Peyer's patch (tissue), 4 donors: ENCODE results near the gene TNFAIP8L2. TPM values are rescaled to one million over a fixed set of nuclear protein-coding genes. Genes with fewer than 3 reads are reported as not detected.
"Not testable (repeated sequence)": the region's sequence is repeated elsewhere in the genome, so short reads cannot be mapped to it uniquely, and the experiment has no call there.

Source experiments
- DNase-seq, 3 donors: peaks; one replicate each; pipeline ENCODE4 v3.0.0-alpha.2; 2017 to 2019
- H3K27ac ChIP-seq, 4 donors: fragments of 200-600 bp; sonication (generic); one replicate each; pipeline ENCODE4 v1.5.1; 2016 to 2019
- H3K27me3 ChIP-seq, 2 donors: fragments of 200-600 bp; sonication (generic); one replicate each; pipeline ENCODE4 v1.5.1; 2019
- H3K36me3 ChIP-seq, 3 donors: fragments of 200-600 bp; sonication (generic); one replicate each; pipeline ENCODE4 v1.5.1; 2016 to 2019
- H3K4me1 ChIP-seq, 4 donors: fragments of 200-600 bp; sonication (generic); one replicate each; pipeline ENCODE4 v1.5.1; 2016 to 2019
- H3K4me3 ChIP-seq, 4 donors: fragments of 200-600 bp; sonication (generic); 1 replicate in 3 of 4; 2 replicates in 1 of 4; pipeline ENCODE4 v1.5.1; 2016 to 2019; ENCODE audit warnings: mild to moderate bottlenecking in 1 of 4
- H3K9me3 ChIP-seq, 4 donors: fragments of 200-600 bp; sonication (generic); one replicate each; pipeline ENCODE4 v1.5.1; 2016 to 2019; ENCODE audit warnings: mild to moderate bottlenecking in 1 of 4
- POLR2A ChIP-seq, 2 donors: fragments of 450-650 bp; IDR thresholded peaks; one replicate each; pipeline ENCODE4 v1.5.1; 2017; ENCODE audit warnings: antibody characterized with exemption in 2 of 2, mild to moderate bottlenecking in 2 of 2, moderate library complexity in 2 of 2
- total RNA-seq, 4 donors: library from RNA; depleted of rRNA; stranded (reverse); fragments of >200 nt; gene quantifications; one replicate each; pipeline ENCODE4 v1.1.0, GENCODE V29; 2016
- TF ChIP-seq, protein P1 (sequence below), 6 experiments: fragments of 450-650 bp in 4 of 6; fragments of 200-600 bp in 2 of 6; sonication (generic) in 1 of 6; IDR thresholded peaks; one replicate each; pipeline ENCODE4 v1.5.1; 2017 to 2019; ENCODE audit warnings: antibody characterized with exemption in 6 of 6, mild to moderate bottlenecking in 3 of 6, moderate library complexity in 1 of 6

Gene TNFAIP8L2
- total RNA-seq, 4 donors from 2014 or later: 4.0 to 6.6 TPM; not detected in 2

DNA sequence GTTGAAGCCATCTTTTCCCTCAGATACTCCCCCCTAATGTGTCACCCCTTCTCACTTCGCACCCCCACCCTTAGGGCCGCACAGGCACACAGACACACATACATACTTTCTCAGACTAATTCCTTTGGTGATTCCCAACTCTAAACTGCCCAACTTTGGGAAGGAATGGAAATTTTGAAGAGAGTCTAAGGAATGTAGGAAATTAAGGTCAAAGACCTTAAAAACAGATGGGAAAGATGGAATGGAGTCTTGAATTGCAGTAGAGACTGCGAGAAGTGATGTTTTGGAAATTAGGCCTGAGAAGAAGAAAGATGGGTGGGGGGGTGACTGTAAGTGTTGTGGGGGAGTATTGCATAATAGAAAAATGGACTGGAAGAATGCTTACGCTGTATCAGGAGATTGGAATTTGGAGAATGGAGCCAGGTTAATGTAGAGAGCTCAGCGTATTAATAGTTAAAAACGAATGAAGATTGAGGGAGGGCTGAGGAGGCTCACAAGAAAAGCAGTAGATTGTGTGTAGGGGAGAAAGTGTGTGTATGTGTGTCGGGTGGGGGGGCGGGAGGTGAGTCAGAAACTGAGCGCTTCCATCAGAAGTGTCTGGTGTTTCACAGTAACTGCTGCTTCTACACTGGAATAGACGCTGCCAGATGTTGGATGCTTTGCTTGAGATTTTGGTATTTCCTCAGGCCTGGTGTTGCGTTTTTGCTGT, 43.6 kb downstream of the TNFAIP8L2 start:
- Histone ChIP-seq H3K4me1 (peaks cover 0 to 43% (median 10%) of the 10 kb centered on the region in 4 donors), H3K4me3 (peak overlapping the region; percentile 70 to 78 (median 72)), H3K27ac (peak overlapping the region; percentile 32 to 92 (median 88)), H3K36me3 (peaks cover 0 to 17% (median 0%) of the 10 kb centered on the region in 3 donors), H3K9me3 (no peaks in the 10 kb centered on the region), H3K27me3 (no peaks in the 10 kb centered on the region)
- TF ChIP-seq, protein P1, sequence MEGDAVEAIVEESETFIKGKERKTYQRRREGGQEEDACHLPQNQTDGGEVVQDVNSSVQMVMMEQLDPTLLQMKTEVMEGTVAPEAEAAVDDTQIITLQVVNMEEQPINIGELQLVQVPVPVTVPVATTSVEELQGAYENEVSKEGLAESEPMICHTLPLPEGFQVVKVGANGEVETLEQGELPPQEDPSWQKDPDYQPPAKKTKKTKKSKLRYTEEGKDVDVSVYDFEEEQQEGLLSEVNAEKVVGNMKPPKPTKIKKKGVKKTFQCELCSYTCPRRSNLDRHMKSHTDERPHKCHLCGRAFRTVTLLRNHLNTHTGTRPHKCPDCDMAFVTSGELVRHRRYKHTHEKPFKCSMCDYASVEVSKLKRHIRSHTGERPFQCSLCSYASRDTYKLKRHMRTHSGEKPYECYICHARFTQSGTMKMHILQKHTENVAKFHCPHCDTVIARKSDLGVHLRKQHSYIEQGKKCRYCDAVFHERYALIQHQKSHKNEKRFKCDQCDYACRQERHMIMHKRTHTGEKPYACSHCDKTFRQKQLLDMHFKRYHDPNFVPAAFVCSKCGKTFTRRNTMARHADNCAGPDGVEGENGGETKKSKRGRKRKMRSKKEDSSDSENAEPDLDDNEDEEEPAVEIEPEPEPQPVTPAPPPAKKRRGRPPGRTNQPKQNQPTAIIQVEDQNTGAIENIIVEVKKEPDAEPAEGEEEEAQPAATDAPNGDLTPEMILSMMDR (IDR thresholded peaks at IDR 0.05): no peak
- no peak for TF ChIP-seq POLR2A (IDR thresholded peaks at IDR 0.05)
- DNase-seq: no peak

DNA sequence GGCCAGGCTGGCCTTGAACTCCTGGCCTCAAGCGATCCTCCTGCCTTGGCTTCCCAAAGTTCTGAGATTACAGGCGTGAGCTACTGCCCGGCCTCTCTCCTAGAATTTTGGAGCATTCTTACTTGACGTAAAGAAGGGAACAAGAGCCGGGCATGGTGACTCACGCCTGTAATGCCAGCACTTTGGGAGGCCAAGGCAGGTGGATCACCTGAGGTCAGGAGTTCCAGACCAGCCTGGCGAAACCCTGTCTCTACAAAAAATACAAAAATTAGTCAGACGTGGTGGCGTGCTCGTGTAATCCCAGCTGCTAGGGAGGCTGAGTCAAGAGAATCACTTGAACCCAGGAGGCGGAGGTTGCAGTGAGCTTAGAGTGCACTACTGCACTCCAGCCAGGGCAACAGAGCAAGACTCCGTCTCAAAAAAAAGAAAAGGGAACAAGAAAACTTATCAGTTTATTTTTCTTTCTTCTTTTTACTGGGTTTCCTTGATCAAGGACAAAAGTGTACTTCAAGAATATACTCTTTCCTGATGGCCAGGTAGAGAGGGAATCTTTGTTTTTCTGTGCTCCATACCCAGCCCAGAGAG, 49.0 kb downstream of the TNFAIP8L2 start:
- not testable (repeated sequence) for H3K4me3 ChIP-seq, H3K27me3 ChIP-seq, DNase-seq, H3K9me3 ChIP-seq, H3K27ac ChIP-seq
- peaks cover 0 to 56% (median 0%) of the 10 kb centered on the region in 3 donors for H3K36me3 ChIP-seq
- H3K4me1 ChIP-seq: peaks cover 0 to 21% (median 4%) of the 10 kb centered on the region in 4 donors

Other genes starting within 250 kb of the TNFAIP8L2 start
- 100 to 1,000 TPM in 1 of 4 donors, 10 to 100 TPM in 3; 28.2 to 106 (median 61.5) TPM for gene SETDB1, start 230.3 kb upstream of the TNFAIP8L2 start, total RNA-seq
- 100 to 1,000 TPM in 3 of 4 donors, 10 to 100 TPM in 1; 48.7 to 212 (median 156) TPM for gene CERS2, start 181.8 kb upstream of the TNFAIP8L2 start, total RNA-seq
- 1 to 10 TPM in 1 of 4 donors, under 1 TPM in 1, not detected in 2; 0.67 to 1.7 TPM for gene ANXA9, start 174.4 kb upstream of the TNFAIP8L2 start, total RNA-seq
- gene MINDY1, start 149.7 kb upstream of the TNFAIP8L2 start, total RNA-seq: 10 to 100 TPM; 37.1 to 76.4 (median 57.4) TPM
- gene PRUNE1, start 148.2 kb upstream of the TNFAIP8L2 start, total RNA-seq: 10 to 100 TPM; 21.7 to 28.1 (median 25.1) TPM
- gene BNIPL, start 120.1 kb upstream of the TNFAIP8L2 start, total RNA-seq: 1 to 10 TPM in 2 of 4 donors, under 1 TPM in 1, not detected in 1; 0.70 to 8.4 (median 3.6) TPM
- 1 to 10 TPM in 3 of 4 donors, not detected in 1; 1.3 to 2.5 (median 1.4) TPM for gene C1orf56, start 108.9 kb upstream of the TNFAIP8L2 start, total RNA-seq
- gene CDC42SE1, start 97.0 kb upstream of the TNFAIP8L2 start, total RNA-seq: 10 to 100 TPM; 48.6 to 87.5 (median 58.6) TPM
- under 1 TPM in 2 of 4 donors, not detected in 2; 0.27 to 0.95 TPM for gene MLLT11, start 96.3 kb upstream of the TNFAIP8L2 start, total RNA-seq
- 10 to 100 TPM in 3 of 4 donors, 1 to 10 TPM in 1; 7.9 to 32.2 (median 15.8) TPM for gene GABPB2, start 85.9 kb upstream of the TNFAIP8L2 start, total RNA-seq
- gene SEMA6C, start 10.0 kb upstream of the TNFAIP8L2 start, total RNA-seq: 10 to 100 TPM in 3 of 4 donors, 1 to 10 TPM in 1; 2.5 to 24.6 (median 16.6) TPM
- gene LYSMD1, start 9.3 kb downstream of the TNFAIP8L2 start, total RNA-seq: 10 to 100 TPM in 2 of 4 donors, 1 to 10 TPM in 2; 6.0 to 11.7 (median 10.2) TPM
- 10 to 100 TPM; 16.1 to 48.9 (median 36.9) TPM for gene SCNM1, start 9.5 kb downstream of the TNFAIP8L2 start, total RNA-seq
- gene TMOD4, start 19.3 kb downstream of the TNFAIP8L2 start, total RNA-seq: 10 to 100 TPM in 1 of 4 donors, not detected in 3; 10.7 TPM
- 10 to 100 TPM; 21.5 to 26.9 (median 24.4) TPM for gene VPS72, start 33.5 kb downstream of the TNFAIP8L2 start, total RNA-seq
- gene PIP5K1A, start 41.9 kb downstream of the TNFAIP8L2 start, total RNA-seq: 100 to 1,000 TPM in 2 of 4 donors, 10 to 100 TPM in 2; 54.5 to 118 (median 97.6) TPM
- 100 to 1,000 TPM in 2 of 4 donors, 10 to 100 TPM in 2; 84.6 to 153 (median 103) TPM for gene PSMD4, start 98.1 kb downstream of the TNFAIP8L2 start, total RNA-seq
- 10 to 100 TPM; 30.5 to 53.5 (median 38.5) TPM for gene ZNF687, start 125.7 kb downstream of the TNFAIP8L2 start, total RNA-seq
- 100 to 1,000 TPM in 1 of 4 donors, 10 to 100 TPM in 3; 68.0 to 147 (median 83.7) TPM for gene PI4KB, start 170.8 kb downstream of the TNFAIP8L2 start, total RNA-seq
- gene RFX5, start 190.6 kb downstream of the TNFAIP8L2 start, total RNA-seq: 100 to 1,000 TPM in 1 of 4 donors, 10 to 100 TPM in 3; 35.6 to 187 (median 42.0) TPM
- 100 to 1,000 TPM; 194 to 623 (median 467) TPM for gene SELENBP1, start 216.1 kb downstream of the TNFAIP8L2 start, total RNA-seq
- 100 to 1,000 TPM; 119 to 223 (median 167) TPM for gene PSMB4, start 242.9 kb downstream of the TNFAIP8L2 start, total RNA-seq